Fibroblast of lung (primary cell): ENCODE results near the gene APC2. TPM values are rescaled to one million over a fixed set of nuclear protein-coding genes. Genes with fewer than 3 reads are reported as not detected.
A peak's percentile ranks its signal among the peaks of the same experiment; 100 is the strongest.

Experiments used
- DNase-seq, 2 donors: peaks; one replicate each; pipeline versions ENCODE4 v3.0.0 to v3.0.0-alpha.2; 2010; ENCODE audit warnings: low read depth in 2 of 2
- H2AFZ ChIP-seq: 2 replicates; pipeline ENCODE4 v1.5.1; 2012; ENCODE audit warnings: low read length, control low read depth, inconsistent platforms
- H3K27ac ChIP-seq: 2 replicates; pipeline ENCODE4 v1.5.1; 2011; ENCODE audit warnings: low read length, control low read depth; ENCODE audit not compliant: insufficient read depth
- H3K27me3 ChIP-seq: 2 replicates; pipeline ENCODE4 v1.5.1; 2011; ENCODE audit warnings: mild to moderate bottlenecking, low read length; ENCODE audit not compliant: control insufficient read depth, insufficient read depth
- H3K36me3 ChIP-seq: 2 replicates; pipeline ENCODE4 v1.5.1; 2011; ENCODE audit warnings: low read length; ENCODE audit not compliant: control insufficient read depth, insufficient read depth
- H3K4me1 ChIP-seq: 2 replicates; pipeline ENCODE4 v1.5.1; 2011; ENCODE audit warnings: low read length; ENCODE audit not compliant: control insufficient read depth, insufficient read depth; ENCODE audit errors: extremely low read depth
- H3K4me2 ChIP-seq: 2 replicates; pipeline ENCODE4 v1.5.1; 2011; ENCODE audit warnings: low read length, control low read depth; ENCODE audit not compliant: insufficient read depth; ENCODE audit errors: extremely low read depth
- H3K4me3 ChIP-seq, 4 experiments: fragments of 200-600 bp in 1 of 4; sonication (generic) in 1 of 4; replicated peaks in 1 of 4; 2 replicates each; pipeline ENCODE4 v1.5.1; 2011 to 2016; ENCODE audit warnings: low read length in 4 of 4, low read depth in 3 of 4, mild to moderate bottlenecking in 3 of 4, control low read depth in 2 of 4, inconsistent platforms in 1 of 4, mixed read lengths in 1 of 4; ENCODE audit not compliant: insufficient read depth in 1 of 4; ENCODE audit errors: control extremely low read depth in 1 of 4
- H3K79me2 ChIP-seq: 2 replicates; pipeline ENCODE4 v1.5.1; 2012; ENCODE audit warnings: mild to moderate bottlenecking, low read length, inconsistent platforms; ENCODE audit not compliant: control insufficient read depth, insufficient read depth
- H3K9ac ChIP-seq: 2 replicates; pipeline ENCODE4 v1.5.1; 2011; ENCODE audit warnings: mild to moderate bottlenecking, low read length, control low read depth; ENCODE audit not compliant: insufficient read depth
- H3K9me3 ChIP-seq: 2 replicates; pipeline ENCODE4 v1.5.1; 2012; ENCODE audit warnings: low read depth, low read length; ENCODE audit not compliant: control insufficient read depth, insufficient read depth
- H4K20me1 ChIP-seq: 2 replicates; pipeline ENCODE4 v1.5.1; 2011; ENCODE audit warnings: low read length; ENCODE audit not compliant: control insufficient read depth, insufficient read depth; ENCODE audit errors: extremely low read depth
- EZH2 ChIP-seq: IDR thresholded peaks from 2 replicates; pipeline ENCODE4 v1.5.1; 2012; ENCODE audit warnings: low read length, control low read depth, mild to moderate bottlenecking; ENCODE audit errors: missing control alignments
- polyA plus RNA-seq, 2 donors: library from polyadenylated mRNA; depleted of rRNA in 1 of 2; stranded (reverse) in 1 of 2; unstranded in 1 of 2; fragments of >200 nt; gene quantifications; 2 replicates each; pipeline ENCODE4 v1.2.1, GENCODE V29; 2011 to 2012; ENCODE audit warnings: missing spikeins in 1 of 2
- total RNA-seq: library from RNA; depleted of rRNA; stranded (reverse); fragments of >200 nt; gene quantifications from 2 replicates; pipeline ENCODE4 v1.2.1, GENCODE V29; 2014
- TF ChIP-seq, protein P1 (sequence below), 2 donors: IDR thresholded peaks in 1 of 2; conservative IDR thresholded peaks in 1 of 2; 1 replicate in 1 of 2; 2 replicates in 1 of 2; pipeline ENCODE4 v1.5.1; 2011 to 2012; ENCODE audit warnings: low read length in 2 of 2, control low read depth in 1 of 2, inconsistent platforms in 1 of 2, low read depth in 1 of 2, mild to moderate bottlenecking in 1 of 2

The APC2 gene
- total and polyA plus RNA-seq, 2 donors (not counting 1 experiment from before 2014, with no cell fraction given): 0.01 to 0.50 TPM

GRCh38 chr19:1412323-1412923, 37.5 kb upstream of the APC2 start:
- Histone ChIP-seq H3K9ac (peak overlapping the region; percentile 36), H3K36me3 (peaks cover 20% of the 10 kb centered on the region)

DNA sequence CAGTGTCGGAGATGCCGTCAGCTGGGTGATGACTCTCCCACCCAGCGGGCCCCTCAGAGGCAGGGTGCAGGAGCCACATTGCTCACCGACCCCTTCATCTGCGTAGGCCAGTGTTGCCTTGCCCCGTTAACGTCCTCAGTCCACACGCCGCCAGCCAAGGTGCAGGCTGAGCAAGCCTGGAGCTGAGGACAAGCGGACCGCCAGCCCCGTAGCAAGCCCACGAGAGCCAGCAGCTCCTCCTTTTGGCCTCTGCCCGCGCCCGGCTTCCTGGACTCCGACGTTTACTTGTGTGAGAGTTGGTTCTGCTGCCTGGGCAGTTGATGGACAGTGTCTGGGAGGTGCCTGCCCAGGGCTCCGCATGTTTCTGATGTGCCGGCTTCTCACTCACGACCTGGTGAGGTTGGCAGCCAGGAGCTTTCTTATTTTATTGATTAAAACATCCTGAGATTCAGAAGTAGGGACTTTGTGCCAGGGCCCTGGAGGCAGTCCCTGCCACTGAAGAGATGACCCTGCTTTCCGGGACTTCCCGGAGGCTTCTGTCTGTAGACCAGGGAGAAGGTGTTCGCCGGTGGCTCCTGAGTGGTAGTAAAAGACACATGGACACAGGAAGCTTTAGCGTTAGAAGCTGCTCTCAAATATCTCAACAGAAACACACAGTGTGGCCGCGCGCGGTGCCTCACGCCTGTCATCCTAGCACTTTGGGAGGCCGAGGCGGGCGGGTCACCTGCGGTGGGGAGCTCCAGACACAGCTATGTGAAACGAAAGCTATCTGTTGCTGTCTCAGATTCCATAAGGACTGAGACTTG, 36.7 kb upstream of the APC2 start:
- TF ChIP-seq EZH2: no peak
- TF ChIP-seq, protein P1, sequence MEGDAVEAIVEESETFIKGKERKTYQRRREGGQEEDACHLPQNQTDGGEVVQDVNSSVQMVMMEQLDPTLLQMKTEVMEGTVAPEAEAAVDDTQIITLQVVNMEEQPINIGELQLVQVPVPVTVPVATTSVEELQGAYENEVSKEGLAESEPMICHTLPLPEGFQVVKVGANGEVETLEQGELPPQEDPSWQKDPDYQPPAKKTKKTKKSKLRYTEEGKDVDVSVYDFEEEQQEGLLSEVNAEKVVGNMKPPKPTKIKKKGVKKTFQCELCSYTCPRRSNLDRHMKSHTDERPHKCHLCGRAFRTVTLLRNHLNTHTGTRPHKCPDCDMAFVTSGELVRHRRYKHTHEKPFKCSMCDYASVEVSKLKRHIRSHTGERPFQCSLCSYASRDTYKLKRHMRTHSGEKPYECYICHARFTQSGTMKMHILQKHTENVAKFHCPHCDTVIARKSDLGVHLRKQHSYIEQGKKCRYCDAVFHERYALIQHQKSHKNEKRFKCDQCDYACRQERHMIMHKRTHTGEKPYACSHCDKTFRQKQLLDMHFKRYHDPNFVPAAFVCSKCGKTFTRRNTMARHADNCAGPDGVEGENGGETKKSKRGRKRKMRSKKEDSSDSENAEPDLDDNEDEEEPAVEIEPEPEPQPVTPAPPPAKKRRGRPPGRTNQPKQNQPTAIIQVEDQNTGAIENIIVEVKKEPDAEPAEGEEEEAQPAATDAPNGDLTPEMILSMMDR (conservative IDR thresholded peaks at IDR 0.05 in 1 of 2, IDR thresholded peaks at IDR 0.05 in 1 of 2; ENCODE audit: low read depth in 1 of 2, low read length in 2 of 2): no peak
- Histone ChIP-seq H3K9me3 (no peaks in the 10 kb centered on the region), H3K27ac (peak overlapping the region; percentile 74), H3K4me3 (no peak overlapping the region), H3K4me2 (no peak overlapping the region), H3K79me2 (peaks cover 95% of the 10 kb centered on the region), H3K36me3 (peaks cover 22% of the 10 kb centered on the region), H3K27me3 (no peaks in the 10 kb centered on the region), H3K4me1 (peaks cover 45% of the 10 kb centered on the region), H3K9ac (no peak overlapping the region), H2AFZ (no peak overlapping the region), H4K20me1 (peaks cover 3% of the 10 kb centered on the region)
- DNase-seq: no peak

More at GRCh38 chr19:1412323-1412923, 37.5 kb upstream of the APC2 start:
- Histone ChIP-seq H3K27me3 (no peaks in the 10 kb centered on the region), H3K4me2 (peak overlapping the region; percentile 48), H3K27ac (peak overlapping the region; percentile 74), H3K4me3 (no peak overlapping the region), H4K20me1 (peaks cover 3% of the 10 kb centered on the region), H3K79me2 (peaks cover 92% of the 10 kb centered on the region), H3K9me3 (no peaks in the 10 kb centered on the region), H2AFZ (no peak overlapping the region), H3K4me1 (peaks cover 45% of the 10 kb centered on the region)
- TF ChIP-seq EZH2: no peak
- TF ChIP-seq, protein P1 (conservative IDR thresholded peaks at IDR 0.05 in 1 of 2, IDR thresholded peaks at IDR 0.05 in 1 of 2; ENCODE audit: low read depth in 1 of 2, low read length in 2 of 2): no peak
- DNase-seq: no peak

DNA sequence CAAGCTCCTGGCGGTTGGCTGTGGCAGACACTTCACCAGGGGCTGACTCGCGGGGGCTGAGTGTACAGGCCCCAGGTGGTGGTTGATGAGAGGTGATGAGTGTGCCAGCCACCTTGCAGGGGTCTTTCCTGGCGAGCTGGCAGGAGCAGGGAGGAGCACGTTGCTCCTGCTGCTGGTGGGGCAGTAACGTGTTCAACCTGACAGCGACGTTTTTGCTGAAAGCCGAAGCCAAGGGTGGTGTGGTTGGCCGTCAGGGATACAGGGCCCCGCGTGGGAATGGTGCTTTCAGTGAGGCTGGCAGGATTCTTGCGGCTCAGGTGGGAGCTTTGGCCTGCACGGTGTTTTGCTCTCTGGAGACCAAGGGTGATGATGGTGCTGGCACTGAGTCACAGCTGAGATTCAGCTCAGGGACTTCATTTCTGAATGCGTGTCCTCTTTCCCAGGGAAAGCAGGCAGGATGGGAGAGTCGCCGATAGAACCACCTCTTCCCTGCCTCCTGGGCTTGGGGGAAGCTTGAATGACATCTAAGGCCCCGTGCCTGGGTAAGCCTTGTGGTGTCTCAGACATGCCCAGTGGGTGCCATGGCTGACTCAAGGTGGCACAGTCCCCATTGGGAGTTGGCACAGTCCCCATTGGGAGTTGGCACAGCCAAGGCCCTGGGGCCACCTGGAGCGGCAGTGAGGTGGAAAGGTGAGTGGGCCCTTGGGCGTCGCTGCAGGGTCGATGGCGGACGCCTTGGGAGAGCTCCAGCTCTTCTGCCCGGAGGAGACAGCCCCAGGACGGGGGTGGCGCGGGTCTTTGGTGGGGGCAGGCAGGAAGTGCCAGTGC, 33.7 kb upstream of the APC2 start:
- Histone ChIP-seq H3K9ac (peak overlapping the region; percentile 68), H2AFZ (no peak overlapping the region), H3K36me3 (peaks cover 40% of the 10 kb centered on the region), H3K79me2 (peaks cover 91% of the 10 kb centered on the region), H3K9me3 (no peaks in the 10 kb centered on the region), H3K4me3 (peak overlapping the region in 2 of 4 experiments; percentile 29 to 31), H3K4me2 (peak overlapping the region; percentile 90), H3K27me3 (no peaks in the 10 kb centered on the region), H3K4me1 (peaks cover 30% of the 10 kb centered on the region), H4K20me1 (no peaks in the 10 kb centered on the region), H3K27ac (peak overlapping the region; percentile 96)
- TF ChIP-seq EZH2: no peak
- TF ChIP-seq, protein P1 (conservative IDR thresholded peaks at IDR 0.05 in 1 of 2, IDR thresholded peaks at IDR 0.05 in 1 of 2; ENCODE audit: low read depth in 1 of 2, low read length in 2 of 2): no peak
- peak in 1 of 2 donors; percentile 40 for DNase-seq
